SHP77 treated with DMSO at 0.1 percent for 48 hours (cell line): ENCODE results near the gene CABP1.
"Not testable (repeated sequence)": the region's sequence is repeated elsewhere in the genome, so short reads cannot be mapped to it uniquely, and the experiment has no call there.

Experiments used
- DNase-seq: peaks from one replicate; lab custom pipeline; 2025; lab: John Stamatoyannopoulos, UW

CABP1 gene

DNA sequence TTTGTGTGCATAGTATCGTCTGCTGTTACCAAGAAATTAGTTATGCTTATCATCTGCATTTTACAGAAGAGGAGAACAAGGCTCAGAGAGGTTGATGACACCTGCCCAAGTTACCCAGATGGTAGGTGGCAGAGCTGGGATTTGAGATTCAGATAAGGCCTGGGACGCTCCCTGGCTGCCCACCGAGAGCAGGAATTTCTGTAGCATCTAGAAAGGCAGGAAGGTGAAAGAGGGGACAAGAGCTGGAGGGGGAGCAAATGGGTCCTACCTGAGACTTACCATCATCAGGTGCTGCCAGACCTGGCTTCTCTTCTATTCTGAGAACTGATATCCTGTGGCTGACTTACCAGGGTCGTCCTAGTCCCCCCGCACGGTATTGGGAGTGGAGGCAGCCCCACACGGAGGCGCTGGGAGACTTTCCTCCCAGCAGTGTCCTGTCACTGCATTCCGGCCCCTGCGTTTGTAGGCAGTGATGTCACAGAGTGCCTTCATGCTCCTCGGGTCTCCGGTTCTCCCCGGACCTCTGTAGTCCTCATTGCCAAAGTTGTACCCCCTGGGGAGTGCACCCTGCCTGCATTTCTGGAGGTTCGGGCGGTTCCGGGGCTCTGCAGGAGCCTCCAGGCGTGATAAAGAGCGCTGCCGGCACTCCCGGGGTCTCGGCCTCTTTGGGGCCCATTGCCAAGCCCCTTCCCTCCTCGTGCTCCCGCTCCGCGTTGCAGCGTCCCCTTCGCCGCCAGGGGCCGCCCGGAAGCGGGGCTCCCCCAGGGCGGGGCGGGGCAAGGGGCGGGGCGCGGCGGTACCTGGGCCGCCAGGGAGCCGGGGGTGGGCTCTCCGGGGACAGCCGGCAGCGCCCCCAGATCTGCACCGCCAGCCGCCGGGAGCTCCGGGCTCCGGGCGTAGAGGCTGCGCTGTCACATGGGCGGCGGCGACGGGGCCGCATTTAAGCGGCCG is at the start of gene CABP1:
CABP1 (plus strand) TSS at position 856 of the 951 bp plus-strand sequence; CDS start at position 916, 60 bp downstream.
- DNase-seq = no peak

DNA sequence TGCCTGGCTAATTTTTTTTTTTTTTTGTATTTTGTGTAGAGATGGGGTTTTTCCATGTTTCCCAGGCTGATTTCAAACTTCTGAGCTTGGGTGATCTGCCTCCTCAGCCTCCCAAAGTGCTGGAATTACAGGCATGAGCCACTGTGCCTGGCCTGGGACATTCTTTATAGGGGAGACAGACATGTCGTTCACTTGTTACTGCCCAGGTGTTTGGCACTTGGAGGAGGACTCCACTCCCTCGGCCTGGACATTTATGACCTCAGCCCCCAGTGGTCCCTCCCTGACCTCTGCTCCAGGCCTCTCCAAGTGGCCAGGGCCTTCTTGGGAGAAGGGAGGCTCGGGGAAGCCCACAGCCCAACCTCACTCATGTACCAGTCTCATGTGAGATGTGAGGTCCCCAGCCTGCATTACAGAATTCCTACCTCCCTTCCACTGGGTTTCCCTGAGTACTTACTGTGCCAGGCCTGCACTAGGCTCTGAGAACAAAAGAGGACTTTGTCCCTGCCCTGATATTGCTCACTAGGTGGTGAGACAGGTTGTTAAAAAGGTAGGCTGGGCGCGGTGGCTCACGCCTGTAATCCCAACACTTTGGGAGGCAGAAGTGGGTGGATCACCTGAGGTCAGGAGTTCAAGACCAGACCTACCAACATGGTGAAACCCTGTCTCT is 49.6 kb upstream of the CABP1 start:
- no peak for DNase-seq

DNA sequence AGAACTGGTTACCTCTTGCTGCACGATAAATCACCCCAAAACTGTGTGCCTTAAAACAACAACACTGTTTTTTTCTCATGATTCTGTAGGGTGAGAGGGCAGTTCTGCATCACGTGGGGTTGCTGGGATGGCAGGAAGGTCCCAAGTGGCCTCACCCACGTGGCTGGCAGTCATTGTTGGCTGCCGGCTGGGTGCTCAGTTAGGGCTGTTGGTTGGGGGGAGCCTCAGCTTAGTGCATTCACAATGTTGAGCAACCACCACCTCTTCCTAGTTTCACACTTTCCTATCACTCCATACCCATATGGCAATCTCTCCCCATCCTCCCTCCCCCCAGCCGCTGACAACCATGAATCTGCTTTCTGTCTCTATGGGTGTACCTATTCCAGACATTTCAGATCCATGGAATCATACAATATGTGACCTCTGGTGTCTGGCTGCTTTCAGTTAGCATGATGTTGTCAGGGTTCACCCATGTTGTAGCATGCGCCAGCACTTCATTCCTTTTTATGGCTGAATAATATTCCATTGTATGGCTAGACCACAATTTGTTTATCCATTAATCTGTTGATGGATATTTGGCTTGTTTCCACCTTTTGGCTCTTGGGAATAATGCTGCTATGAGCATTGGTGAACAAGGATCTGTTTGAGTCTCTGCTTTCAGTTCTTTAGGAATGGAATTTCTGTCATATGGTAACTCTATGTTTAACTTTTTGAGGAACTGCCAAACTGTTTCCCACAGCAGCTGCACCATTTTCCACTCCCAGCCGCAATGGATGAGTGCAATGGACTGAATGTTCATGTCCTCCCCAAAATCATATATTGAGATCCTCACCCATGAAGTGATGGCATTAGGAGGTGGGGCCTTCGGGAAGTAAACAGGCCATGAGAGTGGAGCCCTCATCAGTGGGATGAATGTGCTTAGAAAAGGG is 48.0 kb upstream of the CABP1 start:
- DNase-seq = no peak

DNA sequence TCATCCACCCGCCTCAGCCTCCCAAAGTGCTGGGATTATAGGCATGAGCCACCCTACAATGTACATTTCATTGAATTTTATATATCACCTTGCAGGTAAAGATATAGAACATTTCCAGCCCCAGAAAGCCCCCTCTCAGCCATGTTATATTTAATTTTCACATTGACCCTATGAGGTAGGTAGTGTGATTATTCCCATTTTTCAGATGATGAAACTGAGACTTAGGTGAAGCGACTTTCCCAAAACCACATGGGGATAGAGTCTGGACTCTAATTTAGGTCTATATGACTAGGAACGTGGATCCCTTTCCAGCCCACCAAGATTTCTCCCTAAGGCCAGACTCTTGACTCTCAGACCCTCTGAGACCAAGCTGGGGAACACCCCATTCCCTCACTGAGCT is 43.5 kb upstream of the CABP1 start:
- DNase-seq = no peak

DNA sequence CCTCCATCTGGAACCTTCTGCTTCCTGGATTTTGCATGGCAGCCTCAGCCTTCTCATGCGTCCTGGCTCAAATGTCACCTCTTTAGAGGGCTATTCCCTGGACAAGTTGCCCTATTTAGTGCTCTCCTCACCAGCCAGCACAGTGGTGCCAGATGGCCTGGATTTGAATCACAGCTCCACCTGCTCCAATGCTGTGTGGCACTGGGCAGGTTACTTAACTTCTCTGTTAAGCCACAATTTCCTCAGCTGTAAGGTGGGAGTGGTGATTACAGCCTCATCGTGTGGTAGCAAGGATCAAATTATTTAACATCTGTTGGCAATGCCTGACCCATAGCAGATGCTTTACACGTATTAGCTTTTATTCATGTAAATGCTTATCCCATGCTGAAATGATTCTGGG is 42.6 kb upstream of the CABP1 start:
- DNase-seq = no peak

DNA sequence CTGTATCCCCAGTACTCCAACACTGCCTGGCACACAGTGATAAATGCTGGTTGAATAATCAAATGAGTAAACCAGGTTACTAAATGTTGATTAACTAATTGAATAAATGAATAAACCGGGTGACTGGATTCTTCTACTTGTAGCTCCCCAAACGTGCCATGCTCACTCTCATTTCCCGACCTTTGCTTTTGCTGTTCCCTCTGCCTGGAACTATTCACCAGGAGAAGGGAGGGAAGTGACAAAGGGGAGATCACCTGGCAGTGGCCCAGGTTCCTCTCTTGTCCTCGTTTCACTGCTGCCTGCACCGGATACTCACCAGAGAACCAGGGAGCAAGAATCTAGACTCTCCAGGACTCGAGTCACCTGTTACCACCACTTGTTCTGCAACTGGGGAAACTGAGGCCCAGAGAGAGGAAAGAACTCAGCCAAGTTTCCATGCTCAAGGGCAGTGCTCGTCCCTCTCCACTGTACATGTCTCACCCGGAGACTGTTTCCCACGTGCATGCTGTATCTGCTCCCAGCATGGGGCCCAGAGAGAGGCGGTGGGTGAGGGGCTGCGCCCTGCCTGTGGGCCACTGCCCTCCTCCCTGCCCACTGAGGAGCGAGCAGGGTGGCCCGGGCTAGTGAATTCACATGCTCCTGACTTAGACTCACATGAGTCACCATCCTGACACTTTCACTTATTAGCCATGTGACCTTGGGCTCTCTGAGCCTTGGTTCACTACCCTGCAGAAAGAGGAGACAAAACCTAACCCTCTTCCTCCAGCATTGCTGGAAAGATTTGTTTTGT is 41.6 kb upstream of the CABP1 start:
- no peak for DNase-seq

DNA sequence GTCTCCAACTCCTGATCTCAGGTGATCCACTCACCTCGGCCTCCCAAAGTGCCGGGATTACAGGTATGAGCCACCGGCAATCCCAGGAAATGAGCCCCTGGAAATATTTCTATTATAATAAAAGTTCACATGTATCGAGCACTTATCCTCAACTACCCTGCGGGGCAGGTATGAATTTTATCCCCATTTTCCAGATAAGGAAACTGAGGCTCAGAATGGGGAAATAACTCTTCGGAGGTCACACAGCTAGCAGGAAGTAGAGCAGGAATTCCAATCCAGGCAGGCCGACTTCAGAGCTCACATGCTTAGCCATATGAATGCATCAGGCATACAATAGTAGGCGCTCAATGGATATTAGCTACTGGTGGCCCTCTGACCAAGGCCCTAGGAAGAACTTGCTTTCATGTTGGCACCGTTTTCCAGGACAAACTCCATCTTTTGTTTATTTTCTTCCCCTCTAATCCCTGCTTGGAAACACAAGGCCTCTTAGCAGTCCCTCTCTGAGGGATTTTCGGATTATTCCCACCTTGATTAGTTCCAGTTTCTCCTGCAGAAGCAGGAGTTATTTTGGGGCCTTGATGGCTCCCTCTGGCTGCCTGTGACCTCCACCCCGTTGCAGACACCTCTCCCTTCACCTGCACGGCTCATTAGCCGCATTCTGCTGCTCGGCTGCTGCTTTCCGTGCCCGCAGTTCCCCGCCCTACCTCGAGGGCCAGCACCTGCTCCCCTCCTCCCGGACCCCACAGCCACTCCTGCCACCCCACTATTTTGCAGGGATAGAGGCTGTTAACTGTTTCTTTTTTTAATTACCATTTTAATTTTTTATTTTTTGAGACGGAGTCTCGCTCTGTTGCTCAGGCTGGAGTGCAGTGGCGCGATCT is 40.5 kb upstream of the CABP1 start:
- DNase-seq = no peak

DNA sequence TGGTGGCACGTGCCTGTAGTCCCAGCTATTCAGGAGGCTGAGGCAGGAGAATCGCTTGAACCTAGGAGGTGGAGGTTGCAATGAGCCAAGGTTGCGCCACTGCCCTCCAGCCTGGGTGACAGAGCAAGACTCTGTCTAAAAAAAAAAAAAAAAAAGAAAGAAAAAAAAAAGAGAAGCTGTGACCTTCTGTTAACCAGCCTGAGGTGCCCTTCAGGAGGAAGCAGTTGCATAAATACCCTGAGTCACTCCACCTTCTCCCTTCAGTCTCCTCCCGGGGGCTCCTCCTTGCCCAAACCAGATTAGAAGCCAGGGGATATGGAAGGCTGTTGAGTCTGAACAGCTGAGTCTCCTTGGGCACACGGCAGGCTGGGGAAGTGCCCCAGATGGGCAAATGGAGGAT is 38.0 kb upstream of the CABP1 start:
- DNase-seq = not testable (repeated sequence)

DNA sequence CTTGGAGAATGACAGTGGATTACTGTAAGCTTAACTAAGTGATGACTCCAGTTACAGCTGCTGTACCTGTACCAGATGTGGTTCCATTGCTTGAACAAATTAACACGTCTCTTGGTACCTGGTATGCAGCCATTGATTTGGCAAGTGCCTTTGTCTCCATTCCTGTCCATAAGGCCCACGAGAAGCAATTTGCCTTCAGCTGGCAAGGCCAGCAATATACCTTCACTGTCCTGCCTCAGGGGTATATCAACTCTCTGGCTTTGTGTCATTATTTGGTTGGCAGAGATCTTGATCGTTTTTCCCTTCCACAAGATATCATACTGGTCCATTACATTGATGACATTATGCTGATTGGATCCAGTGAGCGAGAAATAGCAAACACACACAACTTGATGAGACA is 29.9 kb upstream of the CABP1 start:
- no peak for DNase-seq

DNA sequence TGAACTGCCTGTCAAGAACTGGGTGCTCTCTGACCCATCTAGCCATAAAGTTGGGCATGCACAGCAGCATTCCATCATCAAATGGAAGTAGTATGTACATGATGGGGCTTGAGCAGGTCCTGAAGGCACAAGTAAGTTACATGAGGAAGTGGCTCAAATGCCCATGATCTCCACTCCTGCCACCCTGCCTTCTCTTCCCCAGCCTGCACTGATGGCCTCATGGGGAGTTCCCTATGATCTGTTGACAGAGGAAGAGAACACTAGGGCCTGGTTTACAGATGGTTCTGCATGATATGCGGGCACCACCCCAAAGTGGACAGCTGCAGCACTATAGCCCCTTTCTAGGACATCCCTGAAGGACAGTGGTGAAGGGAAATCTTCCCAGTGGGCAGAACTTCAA is 28.9 kb upstream of the CABP1 start:
- not testable (repeated sequence) for DNase-seq

DNA sequence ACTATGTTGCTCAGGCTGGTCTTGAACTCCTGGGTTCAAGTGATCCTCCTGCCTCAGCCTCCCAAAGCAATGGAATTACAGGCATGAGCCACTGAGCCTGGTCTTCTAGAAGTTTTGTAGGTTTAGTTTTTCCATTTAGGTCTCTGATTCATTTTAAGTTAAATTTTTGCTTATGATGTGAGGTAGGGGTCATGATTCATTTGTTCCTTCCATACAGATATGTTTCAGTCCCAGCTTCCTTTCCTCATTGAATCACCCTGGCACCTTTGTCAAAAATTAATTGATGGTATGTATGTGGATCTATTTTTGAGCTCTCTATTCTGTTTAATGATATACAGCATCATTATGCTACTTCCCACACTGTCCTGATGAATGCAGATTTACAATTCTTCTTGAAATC is 25.6 kb upstream of the CABP1 start:
- DNase-seq = no peak

DNA sequence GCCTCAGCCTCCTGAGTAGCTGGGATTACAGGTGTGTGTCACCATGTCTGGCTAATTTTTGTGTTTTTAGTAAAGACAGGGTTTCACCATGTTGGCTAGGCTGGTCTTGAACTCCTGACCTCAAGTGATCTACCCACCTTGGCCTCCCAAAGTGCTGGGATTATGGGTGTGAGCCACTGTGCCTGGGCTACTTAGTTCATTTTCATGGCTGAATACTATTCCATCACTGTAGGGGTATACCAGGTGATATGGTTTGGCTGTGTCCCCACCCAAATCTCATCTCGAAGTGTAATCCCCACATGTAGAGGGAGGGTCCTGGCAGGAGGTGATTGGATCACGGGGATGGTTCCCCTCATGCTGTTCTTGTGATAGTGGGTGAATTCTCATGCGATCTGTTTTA is 23.2 kb upstream of the CABP1 start:
- not testable (repeated sequence) for DNase-seq

DNA sequence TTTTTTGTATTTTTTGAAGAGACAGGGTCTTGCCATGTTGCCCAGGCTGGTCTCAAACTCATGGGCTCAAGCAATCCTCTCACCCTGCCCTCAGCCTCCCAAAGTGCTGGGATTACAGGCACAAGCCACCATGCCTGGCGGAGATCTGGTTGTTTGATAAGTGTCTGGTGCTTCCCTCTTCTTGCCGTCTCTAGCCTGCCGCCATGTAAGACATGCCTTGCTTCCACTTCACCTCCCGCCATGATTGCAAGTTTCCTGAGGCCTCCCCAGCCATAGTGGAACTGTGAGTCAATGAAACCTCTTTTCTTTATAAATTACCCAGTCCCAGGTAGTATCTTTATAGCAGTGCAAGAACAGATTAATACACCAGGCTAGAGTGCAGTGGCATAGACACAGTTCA is 22.7 kb upstream of the CABP1 start:
- DNase-seq = not testable (repeated sequence)

DNA sequence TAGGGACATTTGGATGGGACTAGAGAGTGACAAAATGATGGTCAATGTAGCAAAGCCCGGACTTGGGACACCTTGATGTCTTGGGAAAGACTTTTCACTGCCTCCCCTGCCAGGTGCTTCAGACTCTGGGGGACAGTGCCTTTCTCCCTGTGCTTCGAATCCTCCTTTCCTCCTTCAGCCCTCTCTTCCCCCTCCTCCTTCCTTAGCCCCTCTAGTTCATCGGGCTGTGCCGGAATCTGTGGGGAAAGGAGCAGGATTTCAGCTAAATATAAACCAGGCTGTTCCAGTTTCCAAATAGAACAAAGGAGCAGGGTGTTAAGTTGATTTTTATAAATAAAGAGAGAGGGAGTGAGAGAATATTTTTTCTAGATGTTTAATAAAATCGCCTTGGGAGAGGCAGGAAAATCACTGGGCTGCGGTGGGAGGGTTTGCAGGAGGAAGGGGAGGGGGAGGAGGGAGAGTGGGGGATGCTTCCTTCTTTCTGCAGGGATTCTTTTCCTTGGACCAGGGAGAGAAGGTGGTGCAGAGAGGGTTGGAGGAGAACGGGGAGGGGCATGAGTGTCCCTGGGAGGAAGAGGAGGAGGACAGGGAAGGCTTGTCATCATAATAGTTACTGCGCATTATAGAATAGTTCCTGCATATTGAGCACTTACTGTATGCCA is 21.3 kb upstream of the CABP1 start:
- no peak for DNase-seq

DNA sequence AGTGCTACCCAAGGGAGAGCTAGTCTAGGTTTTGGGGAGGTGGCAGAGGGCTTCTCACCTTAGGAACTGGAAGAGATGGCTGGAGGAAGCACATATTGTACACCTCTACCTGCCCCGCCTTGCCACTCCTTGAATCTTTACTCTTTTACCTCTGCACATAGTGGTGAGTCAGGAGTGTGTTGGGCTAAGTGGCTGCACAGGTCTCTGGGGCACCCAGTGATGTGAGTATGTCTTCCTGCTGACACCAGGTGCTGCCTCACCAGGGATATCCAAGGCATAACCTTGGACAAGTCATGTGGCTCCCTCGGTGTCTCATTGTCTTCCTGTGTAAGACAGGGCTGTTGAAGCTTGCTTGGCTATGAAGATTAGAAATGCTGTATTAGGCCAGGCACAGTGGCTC is 19.8 kb upstream of the CABP1 start:
- no peak for DNase-seq

DNA sequence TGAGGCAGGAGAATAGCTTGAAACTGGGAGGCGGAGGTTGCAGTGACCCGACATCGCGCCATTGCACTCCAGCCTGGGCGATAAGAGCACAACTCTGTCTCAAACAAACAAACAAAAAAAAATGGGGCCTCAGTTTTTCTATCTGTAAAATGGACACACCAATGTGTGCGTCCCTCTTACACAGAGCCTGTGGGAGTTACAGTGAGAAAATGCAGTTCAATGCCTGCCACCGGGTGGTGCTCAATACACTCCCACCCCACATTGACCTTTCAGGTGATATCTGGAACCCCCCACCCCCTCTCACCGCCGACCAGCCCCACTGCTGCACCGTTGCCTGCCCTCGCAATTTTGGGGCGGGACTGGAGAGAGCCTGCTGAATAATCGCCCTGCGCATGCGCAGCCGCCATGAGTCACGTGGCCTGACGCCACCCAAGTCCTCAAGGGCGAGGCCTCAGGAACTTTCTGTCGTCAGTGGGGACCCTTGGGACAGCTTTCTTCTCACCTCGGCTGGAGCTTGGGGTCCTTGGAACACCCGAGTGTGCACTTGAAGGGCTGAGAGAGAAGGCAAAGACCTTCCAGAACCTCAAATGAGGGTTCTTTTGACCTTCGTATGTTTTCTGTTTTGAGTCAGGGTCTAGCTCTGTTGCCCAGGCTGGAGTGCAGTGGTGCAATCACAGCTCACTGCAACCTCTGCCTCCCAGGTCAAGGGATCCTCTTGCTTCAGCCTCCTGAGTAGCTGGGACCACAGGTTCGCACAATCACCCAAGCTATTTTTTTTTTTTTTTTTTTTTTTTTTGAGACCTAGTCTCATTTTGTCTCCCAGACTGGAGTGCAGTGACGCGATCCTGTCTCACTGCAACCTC is 14.6 kb upstream of the CABP1 start:
- DNase-seq = no peak

DNA sequence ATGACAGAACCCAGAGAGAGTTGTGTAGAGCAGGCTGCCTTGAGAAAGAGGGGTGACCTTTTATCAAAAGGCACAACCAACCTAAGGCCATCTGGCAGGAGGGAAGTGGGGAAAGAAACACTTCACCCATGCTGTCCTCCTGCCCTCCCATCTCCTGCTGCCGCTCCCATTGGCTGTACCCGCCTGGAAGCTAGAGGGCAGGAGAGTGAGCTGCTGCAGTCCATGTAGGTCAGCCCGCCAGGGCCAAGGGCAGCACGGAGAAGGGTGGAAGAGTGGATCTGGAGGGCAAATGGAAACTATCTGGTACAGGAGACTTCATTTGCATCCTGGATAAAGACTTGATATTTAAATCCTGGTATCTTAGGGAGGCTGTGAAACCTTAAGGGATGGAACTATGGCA is 11.5 kb upstream of the CABP1 start:
- DNase-seq = no peak

DNA sequence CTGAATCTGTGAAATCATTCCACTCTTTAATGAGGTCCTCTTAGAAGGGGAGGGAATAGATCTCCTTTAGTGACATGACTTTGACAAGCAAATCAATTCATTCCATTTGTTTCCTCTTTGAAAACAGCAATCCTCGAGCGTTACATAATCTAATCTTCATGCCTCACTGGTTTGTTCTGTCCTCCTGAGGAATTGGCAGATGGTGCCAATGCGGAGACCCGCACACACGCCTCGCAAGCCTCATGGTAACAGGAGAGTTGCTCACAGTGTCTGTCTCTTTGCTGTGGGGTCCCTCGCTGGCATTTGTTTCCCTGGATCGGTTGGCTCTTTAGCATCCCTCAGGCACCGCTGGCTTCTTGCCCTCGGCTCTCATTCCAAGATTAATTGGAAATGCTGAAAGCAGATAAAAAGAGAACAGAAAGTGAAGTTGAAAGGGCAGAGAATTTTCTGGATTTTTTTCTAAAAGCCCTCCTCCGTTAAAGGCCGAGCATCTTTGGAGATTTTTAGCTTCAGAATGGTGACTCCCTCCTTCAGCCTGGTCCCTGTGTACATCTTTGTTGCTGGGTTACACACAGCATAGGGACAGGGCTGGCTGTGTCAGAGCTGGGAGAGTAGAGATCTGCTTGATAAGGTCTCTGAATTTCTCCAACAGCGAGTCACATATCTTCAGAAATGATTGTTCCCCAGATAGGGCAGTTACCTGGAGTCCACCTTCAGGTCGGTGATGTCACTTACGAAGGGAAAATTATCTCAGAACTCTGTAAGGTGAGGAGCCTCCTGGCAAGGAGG is 10.1 kb upstream of the CABP1 start:
- no peak for DNase-seq
